PFSK-1 (cell line): ENCODE data around the gene KRTAP27-1.

Experiments used
- FOXP2 ChIP-seq: optimal IDR thresholded peaks from 2 replicates; pipeline ENCODE3; 2011; ENCODE audit warnings: borderline replicate concordance, control low read depth, inconsistent platforms; ENCODE audit not compliant: insufficient read depth; ENCODE audit errors: extremely low read length, extremely low read depth
- POLR2AphosphoS5 ChIP-seq: IDR thresholded peaks from 2 replicates; pipeline ENCODE4 v1.6.1; 2012; ENCODE audit warnings: low read depth, mild to moderate bottlenecking, control low read depth, low read length, moderate library complexity
- REST ChIP-seq, 2 experiments: IDR thresholded peaks; 2 replicates each; pipeline versions ENCODE4 v1.6.1 to v1.8.0; 2011 to 2012; ENCODE audit warnings: low read depth in 2 of 2, low read length in 2 of 2, control low read depth in 1 of 2, inconsistent platforms in 1 of 2, mild to moderate bottlenecking in 1 of 2, moderate library complexity in 1 of 2; ENCODE audit not compliant: insufficient read depth in 1 of 2
- SIN3A ChIP-seq: IDR thresholded peaks from 2 replicates; pipeline ENCODE4 v1.6.1; 2012; ENCODE audit warnings: mild to moderate bottlenecking, low read length, moderate library complexity, borderline replicate concordance; ENCODE audit not compliant: insufficient read depth
- TAF1 ChIP-seq: IDR thresholded peaks from 2 replicates; pipeline ENCODE4 v1.6.1; 2012; ENCODE audit warnings: low read length, control low read depth, borderline replicate concordance; ENCODE audit not compliant: insufficient read depth

KRTAP27-1 gene

DNA sequence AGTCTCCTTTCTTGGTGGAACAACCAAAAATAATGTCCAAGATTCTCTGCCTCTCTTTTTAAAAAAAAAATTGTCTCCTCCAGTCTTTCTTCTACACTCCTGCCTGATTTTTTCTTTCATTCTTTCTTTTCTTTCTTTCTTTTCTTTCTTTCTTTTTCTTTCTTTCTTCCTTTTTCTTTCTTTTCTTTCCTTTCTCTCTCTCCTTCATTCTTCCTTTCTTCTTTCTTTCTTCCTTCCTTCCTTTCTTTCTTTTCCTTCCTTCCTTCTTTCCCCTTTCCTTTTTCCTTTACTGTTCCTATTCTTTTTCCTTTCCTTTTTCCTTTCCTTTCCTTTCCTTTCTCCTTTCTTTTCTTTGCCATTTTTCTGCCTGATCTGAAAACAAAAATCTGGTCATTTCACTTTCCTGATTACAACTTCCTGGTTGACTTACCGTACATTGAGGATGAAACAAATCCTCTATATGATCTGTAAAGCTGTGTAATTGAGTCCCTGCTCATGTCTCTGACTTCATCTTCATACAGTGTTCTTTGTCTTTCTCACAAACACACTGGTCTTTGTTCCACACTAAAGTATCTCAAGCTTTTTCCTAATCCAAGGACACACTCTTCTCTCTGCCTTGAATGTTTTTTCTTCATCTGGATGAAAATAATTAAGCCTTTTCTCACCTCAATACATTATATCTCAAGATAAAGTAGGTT, 17.0 kb upstream of the KRTAP27-1 start:
- TF ChIP-seq TAF1 (no peak), REST (IDR thresholded peaks at IDR 0.05; ENCODE audit: insufficient read depth in 1 of 2, low read depth in 2 of 2, low read length in 2 of 2) (no peak), SIN3A (no peak), POLR2AphosphoS5 (no peak), FOXP2 (no peak)

- TF ChIP-seq POLR2AphosphoS5 (no peak), FOXP2 (no peak), SIN3A (no peak), TAF1 (no peak), REST (IDR thresholded peaks at IDR 0.05; ENCODE audit: insufficient read depth in 1 of 2, low read depth in 2 of 2, low read length in 2 of 2) (no peak)
Measured at GRCh38 chr21:30351534-30351933, 14.0 kb upstream of the KRTAP27-1 start.

- TF ChIP-seq REST (IDR thresholded peaks at IDR 0.05; ENCODE audit: insufficient read depth in 1 of 2, low read depth in 2 of 2, low read length in 2 of 2) (no peak), TAF1 (no peak), SIN3A (no peak), POLR2AphosphoS5 (no peak), FOXP2 (no peak)
Measured at GRCh38 chr21:30349572-30349971, 12.1 kb upstream of the KRTAP27-1 start.

DNA sequence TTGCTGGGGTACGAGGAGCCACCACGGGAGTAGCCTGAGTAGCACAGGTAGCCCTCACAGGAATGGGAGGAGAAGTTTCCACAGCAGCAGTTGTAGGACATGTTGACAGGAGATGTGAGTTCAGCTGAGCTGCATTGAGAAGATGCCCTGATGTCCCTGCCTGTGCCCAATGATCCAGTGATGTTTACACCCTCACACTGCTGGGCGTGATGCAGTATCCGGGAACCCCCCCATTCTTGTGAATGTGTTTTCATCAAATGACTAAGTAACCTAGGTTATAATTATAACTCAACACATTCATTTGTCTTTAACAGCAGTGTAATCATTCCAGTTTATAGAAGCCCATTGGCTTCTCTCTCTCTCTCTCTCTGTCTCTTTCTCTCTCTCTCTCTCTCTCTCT, 11.0 kb upstream of the KRTAP27-1 start, which contains the start of gene KRTAP23-1:
Gene KRTAP23-1, minus strand, starts transcription at position 101 of the 400 bp plus-strand sequence. Its CDS starts 0 bp downstream, at position 101.
- TF ChIP-seq POLR2AphosphoS5 (no peak), FOXP2 (no peak), TAF1 (no peak), REST (IDR thresholded peaks at IDR 0.05; ENCODE audit: insufficient read depth in 1 of 2, low read depth in 2 of 2, low read length in 2 of 2) (no peak), SIN3A (no peak)
